GM19452 (cell line): ENCODE data around the gene KDM4B.
"Not testable (repeated sequence)": the region's sequence is repeated elsewhere in the genome, so short reads cannot be mapped to it uniquely, and the experiment has no call there.

Source experiments
- ATAC-seq: cut with Tn5 transposase; IDR thresholded peaks from one replicate; pipeline ENCODE4 v1.9.1; 2021; ENCODE audit not compliant: unreplicated experiment

Gene KDM4B

GRCh38 chr19:4968462-4969291 is at the start of gene KDM4B:
Gene KDM4B, plus strand, starts transcription at chr19:4969113. Its CDS starts 63,778 bp downstream, at chr19:5032891.
- peak; percentile 91 for ATAC-seq

DNA sequence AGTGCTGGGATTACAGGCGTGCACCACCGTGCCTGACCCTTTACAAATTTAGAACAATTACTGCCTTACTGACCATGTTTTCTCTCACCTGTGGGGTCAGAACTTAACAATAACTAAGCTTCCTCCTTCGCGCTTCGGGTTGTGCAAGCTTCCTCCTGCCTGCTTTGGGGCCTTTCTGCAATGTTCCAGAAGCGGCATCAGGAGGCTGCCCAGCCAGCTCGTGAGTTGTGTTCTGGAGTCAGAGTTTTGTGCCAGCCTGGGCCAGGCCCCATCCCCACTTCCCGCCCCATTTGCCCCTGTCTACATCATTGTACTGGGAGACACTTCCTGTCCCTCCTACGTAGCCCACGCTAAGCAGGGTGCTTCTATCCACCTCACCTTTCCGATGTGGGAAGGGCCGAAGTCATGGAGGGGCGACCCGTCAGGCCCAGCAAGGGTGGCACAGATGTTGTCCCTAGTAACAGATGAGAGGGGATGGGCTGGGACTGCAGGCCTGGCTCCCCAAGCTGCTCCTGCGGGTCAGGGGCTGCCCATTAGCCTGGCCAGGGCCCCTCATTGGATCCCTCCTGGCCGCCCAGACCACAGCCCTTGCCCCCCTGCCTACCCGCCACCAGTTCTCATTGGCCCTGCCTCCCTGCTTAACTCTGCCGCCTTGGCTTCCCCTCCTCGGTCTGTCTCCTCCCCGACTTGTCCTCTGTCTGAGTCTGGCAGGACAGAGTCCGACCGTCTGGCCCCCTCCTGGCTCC is 46.2 kb upstream of the KDM4B start:
- ATAC-seq, result no peak

DNA sequence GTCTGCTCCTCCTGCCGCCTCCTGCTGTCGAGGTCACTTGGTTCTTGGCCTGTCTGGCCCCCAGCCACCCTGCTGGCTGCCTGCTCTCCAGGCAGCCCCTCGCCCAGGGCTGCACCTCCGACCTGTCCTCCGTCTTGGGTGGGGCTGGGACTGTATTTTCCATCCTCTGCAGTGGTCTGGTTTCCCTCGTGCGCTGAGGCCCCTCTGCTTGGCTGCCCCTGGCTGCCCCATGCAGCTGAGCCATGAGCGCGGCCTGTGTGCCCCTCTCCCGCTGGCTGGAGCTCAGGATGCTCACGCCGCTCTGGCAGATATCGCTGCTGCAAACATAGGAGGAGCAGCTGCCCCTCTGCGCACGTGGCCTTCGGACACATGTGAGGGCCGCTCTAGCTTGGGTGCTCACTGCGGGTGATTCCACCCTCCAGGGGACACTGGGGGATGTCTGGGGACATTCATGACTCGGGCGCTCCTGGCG is 45.6 kb upstream of the KDM4B start:
- no peak for ATAC-seq

DNA sequence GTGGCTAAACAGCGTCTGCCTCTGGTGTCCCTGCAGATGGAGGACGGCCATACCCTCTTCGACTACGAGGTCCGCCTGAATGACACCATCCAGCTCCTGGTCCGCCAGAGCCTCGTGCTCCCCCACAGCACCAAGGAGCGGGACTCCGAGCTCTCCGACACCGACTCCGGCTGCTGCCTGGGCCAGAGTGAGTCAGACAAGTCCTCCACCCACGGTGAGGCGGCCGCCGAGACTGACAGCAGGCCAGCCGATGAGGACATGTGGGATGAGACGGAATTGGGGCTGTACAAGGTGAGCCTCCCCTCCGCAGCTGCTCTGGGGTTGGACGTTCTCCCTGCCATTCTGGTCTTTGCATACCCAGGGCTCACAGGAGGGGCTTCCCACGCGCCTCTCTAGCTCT is 39.7 kb upstream of the KDM4B start:
- no peak for ATAC-seq

DNA sequence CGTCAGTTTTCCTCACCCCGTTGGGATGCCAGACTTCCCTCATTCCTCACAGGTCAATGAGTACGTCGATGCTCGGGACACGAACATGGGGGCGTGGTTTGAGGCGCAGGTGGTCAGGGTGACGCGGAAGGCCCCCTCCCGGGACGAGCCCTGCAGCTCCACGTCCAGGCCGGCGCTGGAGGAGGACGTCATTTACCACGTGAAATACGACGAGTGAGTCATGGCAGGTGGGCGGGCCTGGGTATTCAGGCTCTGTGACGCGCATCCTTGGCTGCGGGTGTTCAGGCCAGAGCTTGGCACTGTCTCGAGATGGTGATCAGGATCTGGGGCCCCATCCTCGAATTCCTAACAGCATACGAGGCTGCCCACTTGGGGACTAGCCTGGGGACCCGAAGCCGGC is 38.2 kb upstream of the KDM4B start:
- ATAC-seq, result no peak

- no peak for ATAC-seq
These were observed 36.2 kb upstream of the KDM4B start for GRCh38 chr19:4932711-4933110.

GRCh38 chr19:4933528-4933927 is 35.4 kb upstream of the KDM4B start:
- ATAC-seq, result no peak

DNA sequence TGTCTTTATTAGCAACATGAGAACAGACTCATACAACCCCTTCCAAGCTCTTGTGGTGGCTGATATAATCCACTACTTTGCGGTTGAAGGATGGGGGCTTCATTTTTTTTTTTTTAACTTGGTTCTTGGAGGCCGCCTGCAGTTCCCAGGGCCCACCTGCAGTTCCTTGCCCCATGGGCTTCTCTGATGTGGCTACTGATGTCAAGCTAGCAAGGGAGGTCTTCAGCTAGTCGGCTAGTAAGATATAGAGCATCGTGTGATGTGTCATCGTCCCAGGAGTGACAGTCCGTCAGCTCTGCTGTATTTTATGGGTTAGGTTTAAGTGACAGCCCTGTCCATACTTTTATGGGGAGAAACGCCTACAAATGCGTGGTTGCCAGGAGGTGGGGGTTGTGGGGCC is 33.5 kb upstream of the KDM4B start:
- no peak for ATAC-seq

DNA sequence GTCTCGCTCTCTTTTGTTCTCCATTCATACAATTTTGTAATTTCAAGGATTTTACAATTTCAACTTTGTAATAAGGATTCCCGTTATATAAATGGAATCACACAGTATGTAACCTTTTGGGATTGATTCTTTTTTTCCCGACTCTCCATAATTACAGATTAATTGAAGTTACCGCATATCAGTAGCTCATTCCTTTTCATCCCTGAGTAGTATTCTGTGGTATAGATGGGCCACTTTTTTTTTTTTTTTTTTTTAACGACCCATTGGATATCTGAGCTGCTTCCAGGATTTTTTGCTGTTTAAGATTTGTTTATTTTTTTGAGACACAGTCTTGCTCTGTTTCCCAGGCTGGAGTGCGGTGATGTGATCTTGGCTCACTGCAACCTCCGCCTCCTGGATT is 31.9 kb upstream of the KDM4B start:
- no peak for ATAC-seq

DNA sequence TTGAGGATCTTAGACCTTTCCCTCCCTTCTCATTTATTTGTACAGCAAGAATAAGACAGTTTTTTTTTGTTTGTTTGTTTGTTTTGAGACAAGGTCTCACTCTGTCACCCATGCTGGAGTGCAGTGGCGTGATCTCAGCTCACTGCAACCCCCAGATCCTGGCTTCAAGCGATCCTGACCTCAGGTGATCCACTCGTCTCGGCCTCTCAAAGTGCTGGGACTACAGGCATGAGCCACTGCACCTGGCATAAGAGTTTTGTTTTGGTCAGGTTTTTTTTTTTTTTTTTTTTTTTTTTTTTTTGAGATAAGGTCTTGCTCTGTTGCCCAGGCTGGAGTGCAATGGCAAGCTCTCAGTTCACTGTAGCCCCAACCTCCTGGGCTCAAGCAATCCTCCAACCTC is 30.5 kb upstream of the KDM4B start:
- not testable (repeated sequence) for ATAC-seq

GRCh38 chr19:4939466-4939865 is 29.4 kb upstream of the KDM4B start:
- no peak for ATAC-seq

DNA sequence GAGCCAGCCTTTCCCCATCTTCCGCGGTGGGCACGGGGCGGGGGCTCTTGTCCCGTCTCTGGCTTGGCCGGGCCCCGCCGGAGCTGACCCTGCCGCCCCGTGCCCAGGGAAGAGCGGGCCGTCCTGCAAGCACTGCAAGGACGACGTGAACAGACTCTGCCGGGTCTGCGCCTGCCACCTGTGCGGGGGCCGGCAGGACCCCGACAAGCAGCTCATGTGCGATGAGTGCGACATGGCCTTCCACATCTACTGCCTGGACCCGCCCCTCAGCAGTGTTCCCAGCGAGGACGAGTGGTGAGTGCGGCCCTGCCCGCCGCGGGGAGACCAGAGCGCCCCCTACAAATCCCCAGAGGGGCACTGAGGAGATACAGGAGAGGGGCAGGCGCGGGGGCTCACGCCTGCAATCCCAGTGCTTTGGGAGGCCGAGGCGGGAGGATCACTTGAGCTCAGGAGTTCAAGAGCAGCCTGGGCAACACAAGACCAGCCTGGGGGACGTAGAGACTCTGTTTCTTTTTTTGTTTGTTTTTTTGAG is 27.2 kb upstream of the KDM4B start:
- not testable (repeated sequence) for ATAC-seq

- ATAC-seq, result not testable (repeated sequence)
These were observed 18.3 kb upstream of the KDM4B start for GRCh38 chr19:4950650-4951049.

GRCh38 chr19:4951656-4952055 is 17.3 kb upstream of the KDM4B start:
- ATAC-seq, result no peak

DNA sequence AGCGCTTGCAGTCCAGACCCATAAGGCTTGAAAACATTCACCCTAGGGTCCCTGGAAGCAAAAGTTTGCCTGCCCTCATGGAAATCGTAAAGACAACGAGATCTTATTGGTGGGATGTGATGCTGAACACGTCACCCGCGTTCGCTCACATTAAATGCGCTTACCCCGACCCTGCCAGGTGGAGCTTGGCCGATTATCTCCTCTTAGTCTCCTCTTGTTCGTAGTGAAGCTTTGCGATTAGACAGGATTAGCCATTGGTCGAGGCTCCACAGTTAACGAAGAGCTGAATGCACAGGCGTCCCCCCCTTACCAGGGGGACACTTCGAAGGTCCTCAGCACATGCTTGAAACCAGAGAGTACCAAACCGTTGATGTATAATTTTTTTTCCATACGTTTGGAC is 16.0 kb upstream of the KDM4B start:
- no peak for ATAC-seq

DNA sequence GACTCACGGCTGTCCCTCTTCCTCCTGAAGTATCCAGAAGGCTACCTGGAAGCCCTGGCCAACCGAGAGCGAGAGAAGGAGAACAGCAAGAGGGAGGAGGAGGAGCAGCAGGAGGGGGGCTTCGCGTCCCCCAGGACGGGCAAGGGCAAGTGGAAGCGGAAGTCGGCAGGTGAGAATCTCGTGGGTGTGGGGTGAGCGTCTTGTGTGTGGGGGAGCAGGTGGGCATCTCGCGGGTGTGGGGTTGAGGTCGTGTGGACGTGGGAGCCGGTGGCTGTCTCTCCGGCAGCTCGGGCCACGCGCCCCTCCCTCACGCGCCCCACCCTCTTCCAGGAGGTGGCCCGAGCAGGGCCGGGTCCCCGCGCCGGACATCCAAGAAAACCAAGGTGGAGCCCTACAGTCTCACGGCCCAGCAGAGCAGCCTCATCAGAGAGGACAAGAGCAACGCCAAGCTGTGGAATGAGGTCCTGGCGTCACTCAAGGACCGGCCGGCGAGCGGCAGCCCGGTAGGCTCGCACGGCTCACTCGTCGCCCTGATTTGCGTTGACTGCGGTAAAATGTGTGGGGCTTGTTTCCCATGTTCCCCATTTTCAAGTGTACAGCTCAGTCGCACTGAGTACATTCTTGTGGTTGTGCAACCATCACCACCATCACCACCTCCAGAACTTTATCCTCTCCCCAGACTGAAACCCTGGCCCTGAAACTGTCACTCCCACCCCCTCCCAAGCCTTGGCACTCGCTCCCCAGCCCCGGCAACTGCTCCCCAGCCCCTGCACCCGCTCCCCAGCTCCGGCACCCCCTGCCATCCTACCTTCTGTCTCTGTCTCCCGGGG is 14.4 kb upstream of the KDM4B start:
- not testable (repeated sequence) for ATAC-seq

DNA sequence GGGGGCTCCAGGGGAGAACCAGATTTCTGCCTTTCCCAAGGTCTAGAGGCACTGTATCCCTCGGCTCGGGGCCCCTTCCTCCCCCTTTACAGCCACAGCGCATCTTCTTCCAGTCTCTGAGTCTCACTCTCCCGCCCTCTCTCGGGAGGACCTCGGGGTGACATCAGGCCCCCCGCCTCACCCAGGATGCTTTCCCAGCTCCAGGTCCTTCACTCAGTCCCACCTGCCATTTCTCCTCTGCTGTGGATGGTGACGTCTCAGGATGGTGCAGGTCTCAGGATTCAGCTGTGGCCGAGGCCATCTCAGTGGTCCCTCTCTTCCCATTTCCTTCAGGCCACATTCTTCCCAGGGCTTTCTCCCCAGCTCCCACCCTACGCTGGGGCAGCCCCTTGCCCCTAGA is 13.6 kb upstream of the KDM4B start:
- ATAC-seq, result no peak

GRCh38 chr19:4957981-4958380 is 10.9 kb upstream of the KDM4B start:
- no peak for ATAC-seq

DNA sequence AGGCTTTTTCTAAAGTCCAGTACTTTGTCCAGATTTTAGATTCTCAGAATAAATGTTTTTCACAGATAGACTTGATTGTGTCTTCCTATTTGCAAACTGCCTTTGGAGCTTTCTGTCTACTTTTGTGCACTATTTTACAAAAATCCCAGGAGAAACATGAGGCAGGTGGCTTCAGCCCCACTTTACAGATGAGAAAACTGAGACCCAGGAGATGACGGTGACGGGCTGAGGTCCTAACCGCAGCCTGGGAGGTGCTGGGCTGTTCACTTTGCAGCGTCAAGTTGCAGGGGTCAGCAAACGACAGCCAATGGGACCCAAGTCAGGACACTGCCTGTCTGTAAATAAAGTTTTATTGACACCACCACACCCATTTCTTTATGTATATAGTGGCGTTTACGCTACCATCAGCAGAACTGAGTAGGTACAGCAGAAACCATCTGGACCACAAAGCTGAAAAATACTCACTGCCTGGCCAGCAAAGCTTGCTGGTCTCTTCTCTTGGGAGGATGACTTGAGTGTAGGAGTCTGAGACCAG is 6.8 kb upstream of the KDM4B start:
- ATAC-seq, result no peak

DNA sequence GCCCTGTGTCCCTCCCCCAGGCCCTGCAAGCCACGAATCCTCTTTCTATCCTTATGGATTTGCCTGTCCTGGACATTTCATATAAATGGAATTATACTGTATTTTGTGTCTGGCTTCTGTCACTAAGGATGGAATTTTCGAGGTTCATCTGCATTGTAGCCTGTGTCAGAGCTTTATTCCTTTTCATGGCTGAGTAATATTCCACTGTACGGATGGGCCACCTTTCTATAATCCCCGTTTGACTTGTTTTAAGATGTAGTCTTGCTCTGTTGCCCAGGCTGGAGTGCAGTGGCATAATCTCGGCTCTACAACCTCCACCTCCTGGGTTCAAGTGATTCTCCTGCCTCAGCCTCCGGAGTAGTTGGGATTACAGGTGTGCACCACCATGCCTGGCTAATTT is 3.9 kb upstream of the KDM4B start:
- ATAC-seq, result no peak

- no peak for ATAC-seq
These were observed 2.3 kb upstream of the KDM4B start for GRCh38 chr19:4966591-4966990.
